COLO668 (cell line): ENCODE data around the gene ANO2.

Source experiments
- DNase-seq: peaks from one replicate; lab custom pipeline; 2025; ENCODE audit not compliant: unreplicated experiment; lab: John Stamatoyannopoulos, UW

The ANO2 gene

DNA sequence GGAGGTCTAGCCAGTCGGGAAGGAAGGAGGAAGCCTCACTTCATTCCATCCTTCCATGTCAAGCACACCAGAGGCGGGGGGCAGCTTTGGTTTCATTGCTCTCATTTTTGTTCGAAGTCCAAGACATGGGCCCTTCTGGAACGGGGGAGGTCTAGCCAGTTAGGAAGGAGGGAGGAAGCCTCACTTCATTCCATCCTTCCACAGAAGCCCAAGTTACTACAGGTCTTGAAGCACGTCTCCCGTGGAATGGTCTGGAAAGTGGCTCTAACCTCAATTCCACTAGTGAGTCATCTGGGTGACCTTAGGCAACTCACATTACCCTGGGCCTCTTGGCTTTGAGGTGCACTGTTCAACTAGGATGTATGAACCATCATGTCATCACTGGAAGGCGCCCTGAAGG, 356.9 kb downstream of the ANO2 start:
- no peak for DNase-seq

DNA sequence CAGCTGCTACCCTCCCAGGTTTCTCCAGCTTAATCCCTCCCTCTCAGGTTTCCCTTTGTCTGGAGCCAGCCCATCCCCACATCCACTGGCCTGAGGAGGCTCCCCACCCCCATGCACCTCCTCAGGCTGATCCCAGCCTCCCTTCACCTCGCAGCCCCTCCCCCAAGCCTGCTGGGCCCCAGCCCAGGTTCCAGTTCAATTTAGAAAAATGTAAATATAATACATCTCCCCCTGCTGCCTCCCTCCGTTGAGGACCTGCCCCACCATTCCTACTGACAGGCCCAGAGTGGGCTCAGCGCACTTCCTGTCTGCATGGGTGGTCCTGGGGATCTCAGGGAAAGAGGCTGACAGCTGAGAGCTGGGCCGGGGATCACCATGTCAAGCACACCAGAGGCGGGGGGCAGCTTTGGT, 357.3 kb downstream of the ANO2 start:
- DNase-seq, result no peak

DNA sequence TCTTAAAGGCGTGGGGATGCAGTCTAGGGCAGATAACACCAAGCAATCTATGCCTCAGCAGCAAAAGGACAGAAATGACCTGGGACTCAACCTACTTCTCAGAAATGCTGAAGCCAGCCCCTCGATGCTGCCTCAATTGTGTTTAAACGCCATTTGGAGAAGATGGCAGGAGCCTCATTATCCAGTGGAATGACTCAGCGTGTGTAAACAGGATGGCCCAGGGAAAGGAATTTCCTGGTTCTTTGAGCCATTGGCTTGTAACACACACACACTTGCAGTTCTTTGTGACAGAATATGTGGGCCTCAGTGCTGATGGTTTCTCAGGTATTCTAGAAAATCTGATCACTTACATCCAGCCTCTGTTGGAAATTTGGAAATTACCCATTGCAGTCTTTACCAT, 358.9 kb downstream of the ANO2 start:
- DNase-seq, result no peak

DNA sequence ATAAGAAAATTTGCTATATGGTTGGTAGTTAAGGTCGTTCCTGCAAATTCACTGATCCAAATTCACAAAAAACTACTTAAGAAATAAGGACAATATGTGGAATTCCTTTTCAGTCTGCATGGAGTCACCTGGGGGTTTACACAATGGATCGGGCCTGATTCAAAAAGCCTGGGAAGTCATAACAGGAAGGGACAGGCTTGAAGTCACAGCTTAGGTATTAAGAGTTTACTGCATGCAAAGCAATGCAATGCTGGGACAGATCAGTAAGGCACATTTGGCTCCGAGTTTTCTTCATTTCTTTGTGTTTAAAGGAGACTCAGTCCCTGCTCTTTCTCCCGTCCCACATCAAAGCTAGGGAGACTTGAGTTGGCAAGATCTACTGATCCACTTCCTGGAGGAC, 359.9 kb downstream of the ANO2 start:
- DNase-seq, result no peak

DNA sequence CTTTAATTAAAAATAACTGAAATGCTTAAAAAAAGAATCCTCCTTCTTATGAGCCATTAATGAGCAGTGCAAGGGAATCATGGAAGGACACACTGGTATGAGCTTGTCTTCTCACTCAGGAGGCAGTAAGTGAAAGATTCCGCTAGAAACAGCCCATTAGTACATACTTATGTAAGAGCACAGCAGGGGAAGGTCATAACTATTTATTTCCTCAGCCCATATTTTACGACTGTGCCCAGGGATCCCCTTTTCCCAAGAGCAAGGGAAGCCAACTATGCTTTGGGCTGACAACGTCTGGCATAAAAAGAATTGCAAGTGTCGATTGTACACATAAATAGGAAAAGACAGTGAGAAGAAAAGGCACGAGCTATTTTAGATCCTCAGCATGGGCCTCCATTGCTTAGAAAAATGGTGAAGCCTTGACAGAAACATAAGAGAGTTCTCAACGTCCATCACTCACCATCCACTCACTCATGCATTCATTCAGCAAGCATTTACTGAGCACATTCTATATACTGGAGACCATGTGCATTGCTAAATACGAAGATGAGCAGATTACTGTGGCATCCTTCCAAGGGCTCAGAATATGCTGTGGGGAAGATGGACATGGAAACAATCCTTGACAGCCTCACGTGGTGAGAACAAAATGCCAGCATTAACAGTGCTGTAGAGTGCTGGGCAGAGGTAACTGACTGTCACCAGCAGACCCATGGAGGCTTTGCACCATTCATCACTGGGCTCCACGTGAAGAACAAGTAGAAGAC, 360.5 kb downstream of the ANO2 start:
- DNase-seq, result no peak

DNA sequence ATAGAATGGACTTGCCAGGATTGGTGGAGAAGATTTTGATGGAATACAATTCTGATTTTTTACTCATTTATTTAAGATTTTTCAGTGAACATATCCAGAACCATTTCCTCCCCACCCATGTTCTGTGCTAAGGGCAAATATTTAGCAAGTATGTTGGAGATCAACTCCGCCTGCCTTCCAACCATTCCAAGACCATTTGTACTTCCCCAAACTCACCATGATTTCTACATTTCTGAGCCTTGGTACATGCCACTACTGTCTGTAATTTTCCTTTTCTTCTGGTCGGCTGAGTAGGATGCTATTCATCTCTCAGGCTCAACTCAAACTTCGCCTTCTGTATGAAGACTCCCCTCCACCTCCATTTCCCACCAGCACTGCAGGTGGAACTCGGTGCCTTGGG, 362.5 kb downstream of the ANO2 start:
- no peak for DNase-seq

DNA sequence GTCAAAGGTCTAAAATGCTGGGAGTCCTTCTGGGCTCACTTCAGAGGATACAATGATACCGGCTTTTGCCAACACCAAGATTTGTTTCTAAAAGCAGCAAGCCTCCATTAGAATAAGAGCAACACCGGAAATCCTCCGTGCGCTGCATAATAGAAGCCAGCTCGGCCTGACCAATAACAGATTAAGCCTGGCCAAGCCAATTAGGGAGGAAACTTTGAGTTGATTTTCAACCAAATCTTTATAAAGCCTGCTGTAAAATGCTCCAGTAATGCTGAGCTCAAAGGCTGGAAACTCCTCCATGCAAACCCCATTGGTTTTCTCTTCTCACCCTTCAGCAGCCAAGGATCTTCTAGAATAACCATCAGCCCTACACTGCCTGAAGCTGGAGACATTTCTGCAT, 363.0 kb downstream of the ANO2 start:
- no peak for DNase-seq

DNA sequence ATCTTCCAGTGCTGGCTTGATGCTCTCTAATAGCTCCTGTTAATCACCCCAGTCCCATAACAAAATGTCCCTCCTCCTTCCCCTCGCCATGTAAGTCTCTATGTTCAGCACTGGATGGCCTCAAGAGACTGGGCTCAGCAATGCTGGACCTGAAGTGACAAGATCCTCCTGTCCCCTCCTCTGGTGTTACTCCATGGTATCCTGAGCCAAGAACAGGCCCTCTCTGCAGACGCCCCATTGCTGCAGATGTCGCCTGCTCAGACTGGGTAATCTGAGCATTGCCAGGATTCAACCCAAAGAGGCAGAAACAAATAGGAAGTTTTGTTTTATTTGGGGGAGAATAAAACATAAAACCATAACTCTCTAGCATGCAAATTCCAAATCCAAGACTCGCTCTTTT, 363.4 kb downstream of the ANO2 start:
- DNase-seq, result no peak

DNA sequence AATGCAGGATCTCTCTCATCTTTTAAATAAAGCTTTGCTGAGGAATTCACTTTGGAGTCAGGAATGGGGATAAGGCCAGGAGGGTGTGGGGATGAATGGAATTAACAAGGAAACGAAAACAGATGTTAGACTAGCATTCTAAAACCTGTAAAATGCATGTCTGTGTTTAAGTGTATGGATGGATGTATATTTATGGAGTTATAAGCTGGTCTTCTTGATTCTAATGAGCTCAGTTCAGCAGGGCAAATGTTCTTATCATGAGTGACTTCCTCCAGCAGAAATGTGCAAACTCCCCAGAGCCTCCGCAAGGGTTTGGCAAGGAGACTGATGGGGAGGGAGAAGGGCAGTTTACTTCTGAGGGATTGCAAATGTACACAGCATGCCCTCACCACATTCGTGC, 364.0 kb downstream of the ANO2 start:
- no peak for DNase-seq

DNA sequence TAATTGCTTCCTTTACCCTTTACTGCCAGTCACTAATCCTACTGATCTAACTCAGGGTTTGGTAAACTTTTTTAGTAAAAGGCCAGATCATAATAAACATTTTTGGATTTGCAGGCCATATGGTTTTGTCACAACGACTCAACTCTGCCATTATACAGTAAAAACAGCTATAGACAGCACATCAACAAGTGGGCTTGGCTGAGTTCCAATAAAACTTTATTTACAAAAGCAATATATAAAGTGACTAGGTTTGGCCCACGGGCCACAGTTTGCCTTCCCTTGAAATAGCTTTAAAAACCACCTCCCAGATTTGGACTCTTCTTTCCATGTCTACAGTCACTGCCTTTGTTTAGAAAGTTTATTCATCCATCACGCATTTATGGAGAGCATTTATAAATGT, 366.3 kb downstream of the ANO2 start:
- DNase-seq, result no peak

DNA sequence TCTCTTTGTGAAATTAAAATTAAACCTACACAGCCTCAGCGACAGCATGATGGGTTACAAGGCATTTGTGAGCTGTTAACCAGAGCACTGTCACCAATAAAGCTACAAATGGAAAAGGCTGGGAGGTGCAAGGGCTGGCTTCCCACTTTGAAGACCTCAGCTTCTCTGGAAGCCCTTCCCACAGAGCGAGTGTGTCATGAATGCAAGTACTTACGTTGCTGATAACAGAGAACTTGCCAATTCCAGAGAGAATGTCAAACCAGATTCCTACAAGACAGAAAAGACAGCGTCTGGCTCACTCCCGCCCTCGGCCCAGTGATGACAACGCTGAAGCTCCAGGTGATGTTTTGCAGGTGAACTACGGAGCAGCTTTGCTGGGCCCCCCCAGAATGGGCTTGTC, 367.3 kb downstream of the ANO2 start:
- no peak for DNase-seq

DNA sequence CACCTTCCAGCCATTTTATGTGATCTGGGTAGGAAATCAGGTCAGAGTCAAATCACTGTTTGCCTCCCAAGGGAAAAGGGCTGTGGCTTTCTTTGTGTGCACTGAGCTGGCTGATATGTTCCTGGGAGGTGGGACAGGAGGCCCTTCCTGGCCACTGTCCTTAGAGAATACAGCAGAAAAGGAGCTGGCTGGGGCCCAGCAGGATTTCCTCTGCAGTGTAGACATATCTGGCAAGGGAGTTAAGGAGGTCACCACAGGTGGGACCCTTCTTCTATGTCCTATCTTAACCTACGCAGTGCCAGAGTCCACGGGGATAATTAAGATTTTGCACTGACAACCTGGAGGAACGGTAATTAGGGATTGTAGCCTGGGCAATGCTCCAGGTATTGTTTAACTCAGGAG, 367.8 kb downstream of the ANO2 start:
- DNase-seq, result no peak

DNA sequence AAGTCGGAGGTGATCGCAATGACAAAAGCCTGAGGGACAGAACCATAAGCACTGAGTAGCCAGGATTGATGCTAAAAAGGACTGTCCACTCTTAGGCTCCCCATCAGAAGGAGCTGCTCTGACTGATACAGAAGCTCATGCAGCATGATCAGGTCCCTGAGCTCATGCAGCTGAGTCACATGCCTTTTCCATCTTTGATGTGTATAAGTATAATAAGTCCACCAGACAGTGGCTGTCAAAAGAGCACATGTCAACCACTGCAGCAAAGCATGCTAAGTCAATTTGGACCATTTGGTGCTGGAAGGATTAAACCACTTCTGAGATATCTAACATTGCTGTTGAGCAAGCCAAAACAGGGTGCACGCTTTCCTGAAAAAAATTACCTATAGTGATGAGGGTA, 369.1 kb downstream of the ANO2 start:
- no peak for DNase-seq

DNA sequence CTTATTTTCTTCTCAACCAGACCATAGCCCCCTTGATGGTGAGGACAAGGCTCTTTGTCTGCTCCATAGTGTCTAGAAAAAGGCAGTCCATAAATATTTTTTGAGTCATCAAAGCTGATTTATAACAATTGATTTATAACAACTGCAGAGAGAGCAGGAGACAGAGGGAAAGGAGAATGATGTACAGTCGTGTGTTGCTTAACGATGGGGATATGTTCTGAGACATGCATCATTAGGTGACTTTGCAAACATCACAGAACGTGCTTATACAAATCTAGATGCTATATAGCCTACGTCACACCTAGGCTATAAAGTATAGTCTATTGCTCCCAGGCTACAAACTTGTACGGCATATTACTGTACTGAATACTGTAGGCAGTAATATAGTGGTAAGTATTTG, 369.8 kb downstream of the ANO2 start:
- DNase-seq, result no peak

DNA sequence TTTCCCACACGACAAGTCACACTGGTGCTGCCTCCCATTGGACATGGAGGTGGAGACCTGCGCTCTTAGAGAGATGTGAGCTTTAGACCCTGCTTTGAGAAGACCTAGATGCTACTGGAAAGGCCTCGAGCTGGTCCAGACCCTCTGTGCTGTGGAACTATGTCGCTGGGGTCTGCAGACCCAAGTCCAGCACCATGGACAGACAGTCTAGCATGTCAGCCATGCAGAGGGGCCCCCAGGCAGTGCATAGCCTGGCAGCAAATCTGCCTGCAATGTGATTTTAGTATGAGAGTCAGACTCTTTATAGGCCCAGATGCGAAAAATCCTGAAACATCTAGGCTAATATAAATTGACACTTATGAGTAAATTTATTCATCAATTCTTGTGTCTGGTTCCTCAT, 371.7 kb downstream of the ANO2 start:
- no peak for DNase-seq

DNA sequence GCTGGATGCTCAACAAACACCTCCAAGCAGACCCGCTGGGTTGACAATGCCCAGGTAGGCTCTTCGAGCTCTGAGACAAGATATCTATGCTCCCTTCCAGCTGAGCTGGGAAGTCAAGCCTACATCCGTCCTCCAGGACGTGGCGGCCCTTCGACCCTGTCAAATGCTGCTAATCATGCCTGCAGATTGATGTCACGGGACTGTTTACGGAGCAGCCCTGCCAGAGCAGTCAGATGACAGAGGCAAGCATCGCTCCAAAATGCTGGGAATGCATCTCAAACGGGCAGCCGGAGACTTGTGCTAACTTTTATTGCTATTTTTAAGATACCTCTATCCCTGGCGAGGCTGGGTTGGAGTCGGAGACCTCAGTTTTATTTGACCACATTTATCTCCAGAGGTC, 373.9 kb downstream of the ANO2 start:
- no peak for DNase-seq

DNA sequence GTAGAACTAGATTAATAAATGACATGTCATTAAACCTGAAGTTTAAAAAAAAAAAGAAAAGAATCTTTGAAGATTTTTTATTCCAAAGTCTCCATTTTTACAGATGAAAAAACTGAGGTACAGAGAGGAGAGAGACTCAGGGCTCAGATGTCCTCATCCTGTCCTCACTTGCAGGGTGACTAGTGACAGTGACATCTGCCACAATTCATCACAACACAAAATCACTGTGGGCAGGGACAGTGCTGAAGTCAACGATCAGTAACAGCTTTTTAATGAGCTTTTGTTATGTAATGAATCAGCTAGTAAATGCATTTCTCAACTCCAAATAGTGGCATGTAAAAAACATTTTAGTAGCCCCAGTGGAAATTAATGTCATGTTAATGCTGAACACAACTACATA, 374.6 kb downstream of the ANO2 start:
- DNase-seq, result no peak

DNA sequence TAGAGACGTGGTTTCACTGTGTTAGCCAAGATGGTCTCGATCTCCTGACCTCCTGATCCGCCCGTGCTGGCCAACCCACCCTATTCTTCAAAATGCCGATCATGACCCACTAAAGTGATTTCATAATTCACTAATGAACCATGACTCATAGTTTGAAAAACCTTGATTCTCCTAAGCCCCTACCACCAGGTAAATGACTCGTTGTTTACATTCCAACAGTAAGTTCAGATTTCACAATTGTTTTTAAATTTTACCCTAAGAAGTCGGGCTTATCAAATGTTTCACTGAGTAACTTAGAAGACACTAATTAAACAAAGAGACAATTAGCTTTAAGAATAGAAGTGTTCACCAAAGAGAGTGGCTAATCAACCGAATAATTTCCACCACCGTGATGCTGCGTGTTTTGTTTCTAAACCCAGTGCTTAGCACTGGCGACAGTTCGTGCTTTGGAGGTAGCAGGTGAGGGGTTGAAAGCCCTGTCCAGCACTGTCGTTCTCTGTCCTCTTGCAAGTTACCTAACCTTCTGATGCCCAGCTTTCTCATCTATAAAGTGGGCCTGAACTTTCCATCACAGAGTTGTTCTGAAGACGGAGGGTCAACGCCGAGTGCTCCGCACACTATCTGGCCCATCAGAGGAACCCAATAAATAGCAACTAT, 376.6 kb downstream of the ANO2 start:
- DNase-seq, result no peak

DNA sequence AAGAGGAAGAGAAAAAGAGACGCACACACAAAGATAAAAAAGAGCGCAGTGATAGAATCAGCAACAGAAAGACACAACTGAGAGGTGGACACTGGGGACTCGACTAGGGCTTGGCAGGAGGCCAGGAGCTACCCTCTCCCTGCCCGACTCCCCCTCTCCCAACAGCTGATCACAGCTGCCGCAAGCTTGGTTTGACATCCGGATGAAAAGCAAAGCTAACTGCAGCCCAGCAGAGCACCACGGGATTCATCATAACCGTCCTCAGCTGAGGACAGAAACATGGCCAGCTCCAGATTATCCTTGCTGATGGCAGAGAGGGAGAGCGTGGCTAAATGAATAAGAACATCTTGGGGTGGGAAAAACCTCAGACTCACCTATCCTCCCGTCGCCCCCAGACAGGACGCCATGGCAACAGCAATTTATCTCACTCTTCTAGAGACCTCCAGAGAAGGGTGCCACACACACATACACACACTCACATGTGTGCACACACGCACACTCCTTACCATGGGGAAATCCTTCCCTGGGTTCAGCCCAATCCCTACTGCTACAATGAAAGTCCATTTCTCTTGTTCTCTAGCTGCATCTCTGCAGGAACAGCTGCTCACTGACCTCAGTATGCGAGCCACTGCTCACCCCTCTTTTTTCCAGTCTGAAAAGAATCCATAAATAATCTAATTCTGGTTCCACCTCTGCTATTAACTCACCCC, 377.9 kb downstream of the ANO2 start:
- no peak for DNase-seq

DNA sequence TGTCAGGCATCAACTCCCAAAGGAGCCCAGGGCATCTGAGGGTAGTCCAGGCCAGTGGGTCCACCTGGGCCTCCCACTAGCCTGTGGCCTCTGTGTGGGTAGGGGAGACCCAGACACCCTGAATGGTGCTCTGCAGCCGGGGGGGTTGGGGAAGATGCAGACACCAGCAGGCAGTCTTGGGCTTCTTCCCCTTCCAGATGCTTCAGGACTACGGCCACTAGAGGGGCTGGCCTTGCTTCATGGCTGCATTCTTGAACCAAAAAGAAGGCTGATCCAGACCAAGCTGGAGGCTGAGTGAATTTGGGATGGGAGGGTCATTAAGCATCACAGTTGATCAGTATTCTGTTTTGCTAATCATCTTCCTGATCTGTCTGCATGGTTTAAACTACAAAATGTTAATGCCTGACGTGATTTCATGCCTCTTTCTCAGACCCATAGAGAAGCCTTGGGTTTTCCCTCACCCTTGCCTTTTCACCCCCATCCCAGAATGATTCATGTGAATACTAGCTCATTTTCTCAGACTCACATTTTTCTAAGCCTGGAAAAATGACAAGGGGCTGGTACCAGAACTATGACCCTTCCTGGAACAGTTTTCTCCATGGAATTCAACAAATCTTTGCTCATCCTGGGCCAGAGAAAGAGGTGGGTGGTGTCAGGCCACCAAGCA, 379.0 kb downstream of the ANO2 start:
- no peak for DNase-seq

DNA sequence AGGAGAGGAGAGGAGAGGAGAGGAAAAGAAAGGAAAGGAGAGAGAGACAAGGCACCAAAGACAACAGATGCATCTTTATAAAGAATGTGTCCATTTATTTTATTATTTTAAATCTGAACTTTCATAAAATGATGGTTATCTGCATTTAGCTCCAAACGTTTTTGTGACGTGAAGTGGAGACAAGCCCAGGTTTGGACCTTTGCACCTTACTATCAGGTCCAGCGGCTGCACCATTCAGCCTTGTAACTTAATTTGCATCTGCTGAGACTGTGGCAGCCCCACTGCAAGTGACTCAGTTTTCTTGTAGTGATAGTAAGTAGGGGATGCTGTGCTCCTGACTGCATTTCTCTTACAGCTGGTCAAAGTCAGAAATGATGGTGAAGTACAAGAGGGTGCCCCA, 382.5 kb downstream of the ANO2 start:
- no peak for DNase-seq

DNA sequence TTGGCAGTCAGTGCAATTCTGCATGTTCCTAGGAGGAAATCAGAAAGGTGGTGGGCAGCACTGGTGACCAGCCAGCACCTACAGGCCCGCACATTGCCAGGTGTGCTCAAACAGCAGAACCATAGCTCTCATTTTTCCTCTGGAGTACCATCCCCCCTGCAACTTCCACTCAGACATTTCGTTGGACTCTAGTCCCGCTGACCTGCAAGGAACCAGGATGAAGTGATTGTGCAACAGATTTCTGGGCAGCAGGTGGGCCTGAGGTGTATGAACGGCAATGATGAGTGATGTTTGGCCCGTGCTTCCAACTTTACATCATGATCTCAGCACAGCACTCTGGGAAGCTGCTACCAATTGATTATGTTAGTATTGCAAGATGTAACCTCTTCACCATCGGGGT, 383.2 kb downstream of the ANO2 start:
- DNase-seq, result no peak
